Superior temporal gyrus (tissue), 1 donor: ENCODE measurements around the gene BCL2.
"Not testable (repeated sequence)": the region's sequence is repeated elsewhere in the genome, so short reads cannot be mapped to it uniquely, and the experiment has no call there.

ENCODE experiments used
- DNase-seq: peaks from one replicate; pipeline ENCODE4 v3.0.0-alpha.2; 2016; ENCODE audit errors: extremely low spot score

Gene BCL2

GRCh38 chr18:63258749-63259566 lies 60.6 kb downstream of the BCL2 start:
- peak; percentile 64 for DNase-seq

GRCh38 chr18:63257453-63257852 lies 62.1 kb downstream of the BCL2 start:
- no peak for DNase-seq

DNA sequence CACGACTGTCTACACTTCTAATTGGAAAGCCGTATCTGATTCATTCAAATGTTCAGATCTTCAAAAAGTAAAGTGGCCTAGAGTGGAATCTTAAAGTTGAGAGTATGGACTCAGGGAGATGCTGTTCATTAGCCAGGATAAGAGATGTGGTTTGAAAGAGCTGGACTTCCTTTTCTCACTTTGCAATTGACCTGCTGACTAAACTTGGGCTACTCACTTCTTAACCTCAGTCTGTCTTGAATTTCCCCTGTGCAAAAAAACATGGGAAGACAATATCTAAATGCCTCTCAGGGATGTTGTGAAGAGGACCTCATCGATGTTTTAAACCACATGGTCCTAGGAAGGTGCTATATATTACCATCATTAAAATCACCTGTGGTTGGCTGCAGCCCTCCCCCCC lies 64.1 kb downstream of the BCL2 start:
- no peak for DNase-seq

- DNase-seq = no peak
Observed at GRCh38 chr18:63254716-63255399, 64.7 kb downstream of the BCL2 start.

- DNase-seq = no peak
Observed at GRCh38 chr18:63253428-63254372, 65.9 kb downstream of the BCL2 start.

DNA sequence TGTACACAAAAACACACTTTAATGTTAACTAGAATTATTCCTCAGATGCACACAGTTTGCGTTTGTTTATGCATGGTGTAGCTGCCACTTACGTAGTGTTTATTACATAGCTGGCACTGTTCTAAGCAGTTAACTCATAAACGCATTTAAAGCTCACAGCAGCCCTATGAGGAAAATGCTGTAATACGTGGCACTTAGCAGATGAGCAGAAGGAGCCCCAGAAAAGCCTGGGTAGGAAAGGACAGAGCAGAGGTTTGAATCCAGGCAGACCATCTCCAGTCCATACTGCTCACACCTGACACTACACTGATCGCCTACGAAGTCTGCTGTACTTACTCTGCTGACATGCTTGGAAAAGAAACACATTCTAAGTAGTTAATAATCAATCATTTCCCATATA lies 66.6 kb downstream of the BCL2 start:
- DNase-seq = no peak

DNA sequence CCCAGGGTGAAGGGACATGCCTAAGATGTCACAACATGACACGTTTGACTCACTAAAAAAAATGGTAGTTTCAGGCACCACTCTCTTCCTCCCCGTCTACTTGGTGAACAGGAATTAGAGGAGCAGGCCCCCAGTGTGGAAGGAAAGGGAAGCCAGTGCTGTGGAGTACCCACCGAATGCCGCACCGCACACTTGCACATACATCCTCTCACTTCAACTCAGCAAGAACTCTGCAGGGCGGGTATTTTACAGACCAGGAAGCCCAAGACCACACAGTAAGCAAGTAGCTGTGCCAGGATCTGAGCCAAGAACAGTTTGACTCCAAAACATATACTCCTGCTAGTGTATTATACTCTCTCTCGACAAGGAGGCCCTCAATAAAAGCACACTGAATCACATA lies 69.8 kb downstream of the BCL2 start:
- DNase-seq = no peak

DNA sequence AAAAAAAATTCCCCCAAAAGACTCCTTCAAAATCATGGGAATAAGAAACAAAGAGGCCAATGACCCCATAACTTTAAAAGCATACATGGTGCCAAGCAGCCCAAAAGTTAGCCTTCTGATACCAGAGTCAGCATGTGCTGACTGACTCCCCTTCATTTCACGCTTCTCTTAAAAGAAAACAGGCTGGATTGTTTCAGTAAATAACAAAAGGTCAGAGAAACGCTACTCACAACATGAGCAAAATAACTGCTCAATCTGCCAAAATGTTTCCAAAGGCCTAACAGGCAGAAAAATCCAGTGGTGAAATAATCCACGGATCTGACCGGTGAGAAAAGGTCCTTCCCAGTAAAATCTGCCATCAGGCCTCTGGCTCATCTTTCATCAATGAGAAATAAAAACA lies 71.6 kb downstream of the BCL2 start:
- no peak for DNase-seq

GRCh38 chr18:63247506-63247905 lies 72.1 kb downstream of the BCL2 start:
- no peak for DNase-seq

DNA sequence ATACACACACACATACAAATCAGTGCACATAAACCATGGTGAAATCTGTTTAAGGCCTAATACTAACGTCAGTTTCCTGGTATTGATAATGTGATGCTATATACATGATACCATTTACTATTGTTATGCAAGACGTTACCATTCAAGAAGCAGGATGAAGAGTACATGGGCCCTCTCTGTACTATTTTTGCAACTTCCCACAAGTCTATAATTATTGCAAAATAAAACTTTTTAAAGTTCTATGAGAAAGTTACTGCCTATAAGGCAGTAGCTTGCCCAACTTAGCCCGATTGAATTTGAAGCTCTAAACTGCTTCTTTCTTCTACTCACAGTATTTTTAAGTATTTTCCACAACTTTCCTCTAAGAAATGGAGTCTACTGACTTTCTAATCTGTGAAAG lies 74.0 kb downstream of the BCL2 start:
- no peak for DNase-seq

DNA sequence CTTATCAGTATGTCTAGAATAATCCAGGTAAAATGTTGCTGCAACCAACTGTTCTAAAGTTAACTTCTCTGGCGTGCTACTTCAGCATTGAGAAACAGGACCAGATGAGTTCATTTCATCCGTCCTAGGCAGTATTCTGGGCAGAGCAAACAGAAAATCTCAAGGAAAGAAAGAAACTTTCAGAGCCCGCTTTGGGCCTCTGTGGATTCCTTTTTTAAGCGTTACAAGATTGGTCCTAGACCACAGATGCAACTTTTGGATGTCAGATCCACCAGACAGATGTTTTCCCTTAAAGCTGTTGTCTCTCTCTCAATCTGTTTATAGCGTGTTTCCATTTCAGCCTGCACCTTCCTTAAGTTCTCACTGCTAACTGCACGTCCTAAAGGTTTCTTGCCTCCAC lies 75.0 kb downstream of the BCL2 start:
- no peak for DNase-seq

- no peak for DNase-seq
Observed at GRCh38 chr18:63241760-63242159, 77.8 kb downstream of the BCL2 start.

DNA sequence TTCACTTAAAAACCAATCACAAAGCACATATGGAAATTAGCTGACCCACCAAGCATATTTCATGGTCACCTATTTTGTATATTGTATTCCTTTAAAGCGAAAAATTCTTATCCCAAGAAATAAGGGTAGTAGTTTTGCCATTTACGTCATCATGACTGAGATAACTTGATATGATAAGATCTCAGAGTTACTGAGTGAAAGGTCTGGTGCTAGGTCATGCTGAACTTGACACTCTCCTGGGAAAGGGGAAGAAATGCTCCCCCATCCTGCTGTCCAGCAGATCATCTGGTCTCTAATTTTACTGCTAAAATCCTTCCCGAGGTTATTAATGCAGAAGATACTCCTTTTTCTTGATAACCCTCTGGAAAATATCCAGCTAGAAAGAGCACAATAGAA lies 78.3 kb downstream of the BCL2 start:
- no peak for DNase-seq

DNA sequence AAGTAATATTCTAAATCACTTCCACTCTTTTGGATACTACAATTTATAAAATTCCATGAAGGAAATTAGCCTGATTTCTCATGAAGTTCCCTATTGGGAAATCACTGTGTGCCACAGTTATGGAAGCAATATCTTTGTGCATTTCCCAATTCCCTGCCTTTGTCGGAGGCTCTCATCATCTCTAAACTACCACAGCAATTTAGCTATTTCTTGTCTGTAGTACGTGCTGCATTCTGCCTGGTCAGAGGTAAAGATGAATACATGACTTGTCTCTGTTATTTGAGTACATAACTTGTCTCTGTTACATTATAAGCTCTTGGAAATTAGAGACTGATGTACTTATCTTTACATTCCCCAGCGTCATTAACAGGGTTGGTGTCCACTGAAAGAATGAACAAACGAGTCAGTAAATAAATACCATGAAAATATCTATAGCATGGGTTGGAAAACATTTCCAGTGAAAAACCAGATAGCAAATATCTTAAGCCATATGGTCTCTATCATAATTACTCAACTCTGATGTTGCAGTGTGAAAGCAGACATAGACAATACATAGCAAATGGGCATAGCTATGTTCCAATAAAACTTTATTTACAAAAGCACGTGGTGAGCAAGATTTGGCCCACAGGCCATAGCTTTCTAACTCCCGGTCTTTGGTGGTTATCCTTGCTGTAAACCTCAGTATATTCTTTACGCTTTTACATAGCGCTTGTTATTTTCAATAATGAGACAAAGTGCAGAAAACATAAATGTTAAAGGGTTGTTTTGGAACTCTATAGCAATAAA lies 78.8 kb downstream of the BCL2 start:
- DNase-seq = no peak

GRCh38 chr18:63238693-63239075 lies 80.9 kb downstream of the BCL2 start:
- DNase-seq = no peak

DNA sequence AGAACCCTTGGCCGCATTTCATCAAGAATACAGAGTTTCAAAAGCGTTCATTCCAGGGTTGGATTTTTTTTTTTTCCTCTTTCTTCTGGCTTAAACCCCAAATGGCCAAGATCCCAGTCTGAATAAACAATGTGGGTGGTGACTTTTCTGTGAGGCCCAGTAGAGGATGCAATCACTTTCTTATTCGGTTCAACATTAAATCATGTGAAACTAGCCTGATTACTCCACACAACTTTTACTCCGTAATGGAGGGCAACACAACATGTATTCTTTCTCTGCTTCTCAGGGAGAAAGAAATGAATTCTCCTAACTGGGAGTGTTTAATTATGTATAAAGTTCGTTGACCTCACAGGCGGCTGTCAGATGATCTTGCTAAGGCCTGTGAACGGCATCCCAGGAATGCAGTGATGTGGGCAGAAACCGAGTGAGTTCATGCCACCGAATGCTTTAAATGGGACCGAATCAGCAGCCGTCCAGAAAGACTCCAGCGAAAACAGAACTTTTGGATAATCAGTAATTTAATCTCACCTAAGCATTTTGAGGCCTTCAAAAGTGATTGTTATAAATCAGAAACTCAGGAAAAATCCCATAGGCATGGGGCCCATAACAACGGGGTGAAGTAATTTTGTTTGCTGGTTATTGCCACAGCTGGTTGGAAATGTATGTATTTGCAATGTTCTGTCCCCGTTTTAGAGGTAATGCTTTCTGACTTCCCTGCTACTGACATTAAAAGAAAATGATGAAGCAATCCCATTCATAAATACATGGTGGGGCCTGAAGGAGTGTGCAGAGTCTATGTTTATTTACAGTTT lies 81.5 kb downstream of the BCL2 start:
- peak; percentile 73 for DNase-seq

DNA sequence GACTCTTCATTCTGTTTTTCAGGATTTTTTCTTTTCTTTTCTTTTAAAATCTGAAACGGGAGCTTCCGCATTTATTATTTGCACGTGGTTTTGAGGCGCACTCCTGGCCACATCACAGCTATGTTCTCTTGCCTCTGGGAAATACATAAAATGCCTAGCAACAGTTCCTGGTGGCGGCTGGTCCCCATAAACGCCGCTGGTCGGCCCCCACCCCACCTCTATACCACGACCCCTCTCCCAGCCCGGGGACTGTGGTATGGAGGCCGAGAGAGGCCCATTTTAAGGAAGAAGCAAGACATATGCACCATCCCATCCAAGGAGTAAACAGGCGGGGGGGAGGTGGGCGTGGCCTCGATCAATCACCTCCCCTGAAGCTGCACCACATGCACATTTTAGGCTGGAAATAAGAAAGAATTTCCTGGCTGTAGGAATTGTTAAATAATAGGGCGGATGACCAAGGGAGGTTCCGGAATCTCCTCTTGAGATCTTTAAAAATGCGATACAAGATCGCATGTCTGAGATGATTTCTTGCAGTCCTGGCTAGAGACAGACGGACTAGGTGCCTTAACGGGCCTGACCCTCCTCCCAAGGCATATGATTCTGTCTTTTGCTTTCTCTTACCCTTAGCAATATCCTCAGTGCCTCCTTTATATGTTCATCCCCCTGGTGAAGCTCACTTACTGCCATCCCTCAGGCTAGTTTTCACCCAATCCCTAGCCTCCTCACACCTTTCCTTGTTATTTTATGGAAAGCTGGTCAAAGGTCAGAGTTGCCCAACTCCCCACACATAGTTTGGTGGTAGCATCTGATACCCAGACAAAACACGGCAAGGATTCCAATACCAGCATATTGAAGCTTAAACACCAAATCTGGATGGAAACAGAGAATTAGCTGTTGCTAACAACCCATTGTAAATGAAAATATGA lies 82.4 kb downstream of the BCL2 start:
- DNase-seq = no peak

DNA sequence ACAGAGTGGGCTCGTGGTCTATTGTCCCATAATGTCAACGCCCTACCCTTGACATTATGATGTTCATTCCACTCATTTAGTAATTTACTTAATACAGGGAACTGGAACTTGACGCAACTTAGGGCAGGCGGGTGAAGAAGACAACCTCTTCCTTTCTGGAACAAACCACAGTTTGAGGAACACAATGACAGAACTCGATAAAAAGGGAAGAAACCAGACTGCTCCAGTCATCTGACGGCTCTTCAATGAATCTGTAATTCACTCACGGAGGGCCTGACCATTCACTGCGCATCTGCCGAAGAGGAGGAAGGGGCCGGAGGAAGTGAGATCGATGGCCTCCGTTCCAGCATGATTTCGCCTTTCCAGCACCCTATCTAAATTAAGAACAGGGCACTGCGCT lies 83.2 kb downstream of the BCL2 start:
- DNase-seq = no peak

- not testable (repeated sequence) for DNase-seq
Observed at GRCh38 chr18:63235920-63236319, 83.6 kb downstream of the BCL2 start.

DNA sequence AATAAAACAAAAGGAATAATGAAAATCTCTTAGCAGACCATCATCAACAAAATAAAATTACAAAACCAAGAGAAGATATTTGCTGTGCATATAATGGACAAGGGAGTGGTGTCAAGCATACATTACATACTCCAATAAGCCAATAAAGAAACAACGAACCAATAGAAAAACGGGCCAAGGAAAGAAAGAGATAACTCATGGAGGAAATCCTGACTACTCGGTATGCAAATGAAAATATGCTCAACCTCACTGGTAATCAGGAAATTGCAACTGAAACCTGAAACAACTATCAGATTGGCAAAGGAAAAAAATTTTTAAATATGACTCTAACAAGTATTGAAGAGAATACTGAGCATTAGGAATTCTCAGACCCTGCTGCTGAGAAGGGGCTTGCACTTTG lies 84.7 kb downstream of the BCL2 start:
- no peak for DNase-seq
